ENCODE measurements around the gene MYH7B.

DNA sequence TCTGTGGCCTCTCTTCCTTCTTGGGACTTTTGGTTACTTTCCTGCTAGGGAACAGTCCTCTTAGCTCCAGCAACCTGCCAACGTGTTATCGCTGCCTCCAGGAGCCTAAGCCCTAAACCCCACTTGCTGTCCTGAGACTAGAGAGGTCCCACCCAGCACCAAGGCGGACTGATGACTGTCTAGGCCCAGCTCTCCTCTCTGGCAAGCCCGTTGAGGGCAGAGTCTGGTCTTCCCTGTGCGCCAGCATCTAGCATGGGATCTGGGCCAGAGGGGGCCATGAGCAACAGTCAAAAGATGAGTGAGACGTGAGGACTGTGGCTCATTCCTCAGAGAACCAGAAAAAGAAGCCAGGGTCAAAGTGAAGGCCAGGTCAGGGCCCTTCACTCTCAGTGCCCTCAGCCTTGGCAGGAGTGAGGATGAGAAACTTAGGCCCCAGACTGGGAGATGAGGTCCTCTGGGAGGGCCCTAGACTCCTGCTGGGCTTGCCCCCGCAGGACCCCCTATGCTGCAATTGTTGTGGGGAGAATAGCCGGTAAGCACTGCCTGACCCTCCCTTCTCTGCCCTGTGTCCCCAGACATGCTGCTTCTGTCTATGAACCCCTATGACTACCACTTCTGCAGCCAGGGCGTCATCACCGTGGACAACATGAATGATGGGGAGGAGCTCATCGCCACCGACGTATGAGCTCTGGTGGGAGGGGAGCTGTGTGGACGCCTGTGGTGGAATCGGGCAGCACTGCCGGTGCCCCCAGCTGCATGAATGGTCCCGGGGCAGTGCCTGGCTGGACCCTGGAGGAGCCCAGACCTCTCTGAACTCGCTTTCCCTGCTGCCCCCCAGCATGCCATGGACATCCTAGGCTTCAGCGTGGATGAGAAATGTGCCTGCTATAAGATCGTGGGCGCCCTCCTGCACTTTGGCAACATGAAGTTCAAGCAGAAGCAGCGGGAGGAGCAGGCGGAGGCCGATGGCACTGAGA lies 30.9 kb downstream of the MYH7B start:
- TF ChIP-seq EP300 (IDR thresholded peaks at IDR 0.05) = no peak
- no peak for TF ChIP-seq POLR2A (IDR thresholded peaks at IDR 0.05)
- TF ChIP-seq, protein P1, sequence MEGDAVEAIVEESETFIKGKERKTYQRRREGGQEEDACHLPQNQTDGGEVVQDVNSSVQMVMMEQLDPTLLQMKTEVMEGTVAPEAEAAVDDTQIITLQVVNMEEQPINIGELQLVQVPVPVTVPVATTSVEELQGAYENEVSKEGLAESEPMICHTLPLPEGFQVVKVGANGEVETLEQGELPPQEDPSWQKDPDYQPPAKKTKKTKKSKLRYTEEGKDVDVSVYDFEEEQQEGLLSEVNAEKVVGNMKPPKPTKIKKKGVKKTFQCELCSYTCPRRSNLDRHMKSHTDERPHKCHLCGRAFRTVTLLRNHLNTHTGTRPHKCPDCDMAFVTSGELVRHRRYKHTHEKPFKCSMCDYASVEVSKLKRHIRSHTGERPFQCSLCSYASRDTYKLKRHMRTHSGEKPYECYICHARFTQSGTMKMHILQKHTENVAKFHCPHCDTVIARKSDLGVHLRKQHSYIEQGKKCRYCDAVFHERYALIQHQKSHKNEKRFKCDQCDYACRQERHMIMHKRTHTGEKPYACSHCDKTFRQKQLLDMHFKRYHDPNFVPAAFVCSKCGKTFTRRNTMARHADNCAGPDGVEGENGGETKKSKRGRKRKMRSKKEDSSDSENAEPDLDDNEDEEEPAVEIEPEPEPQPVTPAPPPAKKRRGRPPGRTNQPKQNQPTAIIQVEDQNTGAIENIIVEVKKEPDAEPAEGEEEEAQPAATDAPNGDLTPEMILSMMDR (IDR thresholded peaks at IDR 0.05) = no peak
- no peak for TF ChIP-seq POLR2AphosphoS5 (IDR thresholded peaks at IDR 0.05)
